Activated naive CD4-positive, alpha-beta T cell treated with anti-CD3 and anti-CD28 coated beads for 36 hours (primary cell): ENCODE results near the gene ADH5. TPM values are rescaled to one million over a fixed set of nuclear protein-coding genes. Genes with fewer than 3 reads are reported as not detected.
A peak's percentile ranks its signal among the peaks of the same experiment; 100 is the strongest.
"Not testable (repeated sequence)": the region's sequence is repeated elsewhere in the genome, so short reads cannot be mapped to it uniquely, and the experiment has no call there.

ENCODE experiments used
- CTCF ChIA-PET: fragments of 350-600 bp; sonication (Branson Sonifier 250); formaldehyde crosslinking; loops from one replicate; lab custom pipeline; 2021; ENCODE audit warnings: antibody characterized with exemption; lab: Charles Lee
- DNase-seq: peaks from one replicate; pipeline ENCODE4 v3.0.0-alpha.2; 2020
- H3K27ac Mint-ChIP-seq: one replicate; pipeline ENCODE4 v1.8.0; 2021; ENCODE audit warnings: mild to moderate bottlenecking, mixed read lengths
- H3K27me3 Mint-ChIP-seq: one replicate; pipeline ENCODE4 v1.8.0; 2021; ENCODE audit warnings: low read depth, mixed read lengths
- H3K36me3 Mint-ChIP-seq: one replicate; pipeline ENCODE4 v1.8.0; 2021; ENCODE audit warnings: low read depth, mixed read lengths
- H3K4me1 Mint-ChIP-seq: one replicate; pipeline ENCODE4 v1.8.0; 2021; ENCODE audit warnings: low read depth, mixed read lengths
- H3K4me3 Mint-ChIP-seq: one replicate; pipeline ENCODE4 v1.8.0; 2021; ENCODE audit warnings: mild to moderate bottlenecking, moderate library complexity, mixed read lengths
- H3K9me3 Mint-ChIP-seq: one replicate; pipeline ENCODE4 v1.8.0; 2021; ENCODE audit warnings: mixed read lengths
- intact Hi-C: fragments of 100-400 bp; cut with micrococcal nuclease; formaldehyde crosslinking; loops from one replicate; pipeline ENCODE4 v1.15.1; 2023
- total RNA-seq, 2 experiments: library from RNA; stranded (reverse); gene quantifications; one replicate each; pipeline ENCODE4 v1.2.3, GENCODE V29; 2021

The ADH5 gene
- total RNA-seq, result 10 to 100 TPM; 94.3 to 99.9 TPM

DNA sequence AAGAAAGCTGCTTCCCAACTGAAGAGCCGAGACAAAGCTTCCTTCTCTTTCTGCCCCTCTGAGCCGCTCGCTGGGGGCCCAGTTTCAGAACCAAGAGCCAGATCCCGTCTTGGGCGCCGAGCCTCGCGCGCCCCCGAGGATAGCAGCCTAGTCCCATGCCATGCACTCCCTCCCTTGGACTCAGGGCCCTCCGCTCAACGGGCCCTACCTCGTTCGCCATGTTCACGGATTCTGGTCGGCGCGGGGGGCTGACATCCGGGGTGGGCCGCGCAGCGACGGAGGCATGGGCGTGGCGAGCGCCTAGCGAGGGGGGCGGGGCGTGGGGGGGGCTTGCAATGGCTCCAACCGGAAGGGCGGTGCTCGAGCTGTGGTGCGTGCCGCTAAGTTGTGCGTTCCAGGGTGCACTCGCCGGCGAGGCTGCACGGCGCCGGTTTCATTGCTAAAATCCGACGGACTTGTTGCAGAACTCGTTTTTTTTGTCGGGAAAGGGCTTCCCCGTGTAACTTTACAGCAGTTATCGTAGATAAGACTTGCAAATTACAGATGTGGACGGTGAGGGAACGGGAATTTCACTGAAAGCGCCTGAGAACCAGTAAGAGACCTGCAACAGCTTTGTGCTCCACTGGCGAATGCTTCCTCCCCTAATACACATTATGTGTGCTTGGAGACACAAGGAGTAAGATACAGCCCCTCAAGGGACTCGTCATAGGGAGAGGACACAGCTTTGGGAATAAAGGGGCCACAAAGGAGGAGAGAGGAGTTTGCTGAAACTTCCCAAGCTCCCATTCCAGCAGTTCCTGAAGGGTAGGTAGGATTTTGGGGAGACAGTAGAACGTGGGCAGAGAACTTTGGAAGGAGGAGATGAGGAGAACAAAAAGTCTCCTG is at the start of gene ADH5:
Gene ADH5, minus strand, starts transcription at position 308 of the 885 bp plus-strand sequence. Its CDS starts 88 bp downstream, at position 220.
- Mint-ChIP-seq H3K9me3 (peaks cover 2% of the 10 kb centered on the region), H3K4me3 (peak within 1 kb of the TSS; percentile 96), H3K27me3 (no peaks in the 10 kb centered on the region), H3K27ac (peak within 1 kb of the TSS; percentile 95), H3K36me3 (peaks cover 4% of the 10 kb centered on the region), H3K4me1 (peaks cover 32% of the 10 kb centered on the region)
- intact Hi-C loops, result loop anchor here (1.0 to 5.0 kb wide), 11 partner anchors 32 to 945 kb away; partner anchors contain the start of genes METAP1, RAP1GDS1, STPG2 and TRMT10A
- peak; percentile 92 for DNase-seq
- CTCF ChIA-PET, result interaction anchor here (0.7 to 2.2 kb wide), 6 partner anchors 32 to 946 kb away, joined by 3 to 8 read pairs (median 4); partner anchors contain the start of genes METAP1 and STPG2

DNA sequence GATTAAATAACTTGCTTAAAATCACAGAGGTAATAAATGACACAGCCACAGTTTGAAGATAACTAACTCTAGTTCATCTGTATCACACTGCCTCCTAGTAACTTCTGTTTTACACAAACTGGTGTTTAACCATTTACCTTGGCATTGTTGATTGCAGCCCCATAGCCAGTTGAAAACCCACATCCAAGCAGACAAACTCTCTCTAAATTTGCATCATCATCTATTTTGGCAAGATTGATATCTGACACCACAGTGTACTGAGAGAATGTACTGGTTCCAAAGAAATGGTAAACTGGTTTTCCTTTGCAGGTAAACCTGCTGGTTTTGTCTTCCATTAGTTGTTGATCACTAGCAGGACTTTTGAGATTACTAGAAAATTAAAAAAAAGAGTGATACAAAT is 47.7 kb upstream of the ADH5 start:
- Mint-ChIP-seq H3K36me3 (no peaks in the 10 kb centered on the region), H3K4me1 (no peaks in the 10 kb centered on the region), H3K4me3 (no peak overlapping the region), H3K27me3 (no peaks in the 10 kb centered on the region), H3K27ac (no peak overlapping the region), H3K9me3 (no peaks in the 10 kb centered on the region)
- DNase-seq, result no peak
- CTCF ChIA-PET, result no interaction called here
- intact Hi-C loops, result no loop called here

GRCh38 chr4:99135541-99136162 is 47.1 kb upstream of the ADH5 start:
- DNase-seq, result no peak
- H3K36me3 Mint-ChIP-seq, result no peaks in the 10 kb centered on the region
- H3K4me3 Mint-ChIP-seq, result no peak overlapping the region
- no peak overlapping the region for H3K27ac Mint-ChIP-seq
- H3K27me3 Mint-ChIP-seq, result no peaks in the 10 kb centered on the region
- H3K4me1 Mint-ChIP-seq, result no peaks in the 10 kb centered on the region
- CTCF ChIA-PET, result no interaction called here
- H3K9me3 Mint-ChIP-seq, result no peaks in the 10 kb centered on the region
- intact Hi-C loops, result no loop called here

DNA sequence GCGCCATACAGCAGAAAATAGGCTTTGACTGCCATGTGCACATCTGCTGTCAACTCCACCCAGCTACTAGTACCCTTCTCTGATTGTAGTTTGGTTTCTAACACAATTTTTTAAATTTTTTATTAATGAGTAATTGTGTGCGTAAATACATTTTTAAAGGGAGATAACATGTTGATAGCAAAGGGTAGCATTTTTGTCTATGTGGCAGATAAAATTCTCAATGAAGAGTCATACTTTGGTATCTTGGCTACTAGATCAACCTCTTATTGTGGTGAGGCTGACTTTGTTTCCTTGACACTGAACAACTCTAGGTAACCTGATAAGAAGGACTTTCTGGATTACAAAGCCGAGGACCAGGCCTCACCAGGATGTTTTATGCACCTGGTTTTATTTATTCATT is 46.0 kb upstream of the ADH5 start:
- Mint-ChIP-seq H3K27me3 (no peaks in the 10 kb centered on the region), H3K9me3 (no peaks in the 10 kb centered on the region), H3K27ac (no peak overlapping the region), H3K36me3 (peaks cover 1% of the 10 kb centered on the region), H3K4me1 (no peaks in the 10 kb centered on the region), H3K4me3 (no peak overlapping the region)
- CTCF ChIA-PET, result no interaction called here
- no peak for DNase-seq
- intact Hi-C loops, result no loop called here

DNA sequence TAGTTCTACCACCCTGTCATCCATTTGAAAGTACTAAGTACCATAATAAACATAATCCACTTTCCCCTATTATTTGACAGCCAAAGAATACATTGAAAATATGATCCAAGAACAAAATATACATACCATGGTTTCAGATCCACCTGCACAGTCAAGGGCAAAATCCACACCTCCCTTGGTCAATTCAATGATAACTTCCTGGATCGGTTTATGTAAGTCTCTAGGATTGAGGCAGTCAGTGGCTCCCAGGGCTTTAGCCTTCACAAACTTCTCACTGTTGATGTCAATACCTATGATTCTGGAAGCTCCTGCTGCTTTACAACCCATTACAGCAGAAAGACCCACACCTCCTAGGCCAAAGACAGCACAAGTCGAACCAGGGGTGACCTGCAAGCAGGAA is 42.8 kb upstream of the ADH5 start:
- peaks cover 2% of the 10 kb centered on the region for H3K9me3 Mint-ChIP-seq
- H3K27me3 Mint-ChIP-seq, result no peaks in the 10 kb centered on the region
- H3K4me3 Mint-ChIP-seq, result no peak overlapping the region
- intact Hi-C loops, result no loop called here
- no peaks in the 10 kb centered on the region for H3K4me1 Mint-ChIP-seq
- H3K27ac Mint-ChIP-seq, result no peak overlapping the region
- DNase-seq, result no peak
- CTCF ChIA-PET, result no interaction called here
- H3K36me3 Mint-ChIP-seq, result peaks cover 1% of the 10 kb centered on the region

GRCh38 chr4:99126376-99126775 is 37.8 kb upstream of the ADH5 start:
- no peaks in the 10 kb centered on the region for H3K27me3 Mint-ChIP-seq
- H3K27ac Mint-ChIP-seq, result no peak overlapping the region
- intact Hi-C loops, result no loop called here
- no peak overlapping the region for H3K4me3 Mint-ChIP-seq
- no peak for DNase-seq
- CTCF ChIA-PET, result interaction anchor here (0.9 kb wide), 1 partner anchor 279 kb away, joined by 3 read pairs; no protein-coding TSS in a partner anchor
- peaks cover 2% of the 10 kb centered on the region for H3K9me3 Mint-ChIP-seq
- peaks cover 1% of the 10 kb centered on the region for H3K36me3 Mint-ChIP-seq
- H3K4me1 Mint-ChIP-seq, result no peaks in the 10 kb centered on the region

- CTCF ChIA-PET, result interaction anchor here (0.6 to 1.6 kb wide), 2 partner anchors 165 to 284 kb away, joined by 5 read pairs; no protein-coding TSS in a partner anchor
- intact Hi-C loops, result no loop called here
- H3K4me3 Mint-ChIP-seq, result no peak overlapping the region
- H3K9me3 Mint-ChIP-seq, result no peaks in the 10 kb centered on the region
- H3K4me1 Mint-ChIP-seq, result no peaks in the 10 kb centered on the region
- H3K36me3 Mint-ChIP-seq, result no peaks in the 10 kb centered on the region
- DNase-seq, result no peak
- no peaks in the 10 kb centered on the region for H3K27me3 Mint-ChIP-seq
- no peak overlapping the region for H3K27ac Mint-ChIP-seq
Observed at GRCh38 chr4:99121008-99121407, 32.4 kb upstream of the ADH5 start.

GRCh38 chr4:99120501-99120900 is 31.9 kb upstream of the ADH5 start:
- Mint-ChIP-seq H3K36me3 (no peaks in the 10 kb centered on the region), H3K27ac (no peak overlapping the region), H3K4me1 (no peaks in the 10 kb centered on the region), H3K9me3 (no peaks in the 10 kb centered on the region), H3K4me3 (no peak overlapping the region), H3K27me3 (no peaks in the 10 kb centered on the region)
- no peak for DNase-seq
- intact Hi-C loops, result no loop called here
- CTCF ChIA-PET, result interaction anchor here (0.6 to 1.6 kb wide), 3 partner anchors 281 to 346 kb away, joined by 3 to 5 read pairs (median 4); no protein-coding TSS in a partner anchor

DNA sequence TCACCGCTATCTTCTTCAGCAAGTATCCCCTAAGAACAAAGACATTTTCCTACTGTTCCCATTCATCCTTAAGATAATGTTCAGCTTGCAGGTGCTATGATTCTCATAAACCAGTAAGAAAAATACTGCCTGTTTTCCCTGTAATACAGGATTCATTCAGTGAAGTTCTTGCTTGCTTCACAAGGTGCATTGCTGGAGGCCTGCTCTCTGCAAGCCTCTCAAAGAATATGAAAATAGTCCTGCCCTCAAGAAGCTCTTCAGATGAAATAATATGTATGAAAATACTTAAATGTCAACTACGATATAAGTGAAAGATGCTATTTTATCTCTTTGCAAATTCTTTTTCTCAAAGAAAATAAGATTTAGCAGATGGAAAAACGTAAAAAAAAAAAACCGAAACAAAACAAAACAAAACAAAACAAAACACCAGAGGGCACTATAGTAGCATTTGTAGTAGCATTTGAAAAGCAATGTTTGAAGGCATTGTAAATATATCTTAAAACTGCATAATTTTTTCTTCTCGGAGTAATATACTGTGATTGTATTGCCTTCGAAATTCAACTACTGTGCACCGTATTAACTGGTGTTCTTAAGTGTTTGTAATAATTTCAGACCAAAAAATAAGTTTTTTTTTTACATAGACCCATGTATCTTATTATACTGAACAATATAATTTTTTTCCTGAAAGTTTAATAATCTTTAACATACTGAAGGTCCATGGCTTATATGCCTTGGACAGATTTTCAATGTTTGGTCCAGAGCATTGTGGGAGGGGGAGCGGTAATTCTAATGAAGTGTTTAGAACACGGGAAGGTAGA is 29.5 kb upstream of the ADH5 start:
- CTCF ChIA-PET, result interaction anchor here (0.7 to 2.0 kb wide), 6 partner anchors 15 to 1624 kb away, joined by 3 to 9 read pairs (median 4); no protein-coding TSS in a partner anchor
- no peaks in the 10 kb centered on the region for H3K9me3 Mint-ChIP-seq
- H3K4me3 Mint-ChIP-seq, result no peak overlapping the region
- DNase-seq, result no peak
- intact Hi-C loops, result loop anchor here (1.0 to 5.0 kb wide), 3 partner anchors 287 to 689 kb away; no protein-coding TSS in a partner anchor
- H3K27ac Mint-ChIP-seq, result no peak overlapping the region
- H3K27me3 Mint-ChIP-seq, result no peaks in the 10 kb centered on the region
- H3K36me3 Mint-ChIP-seq, result no peaks in the 10 kb centered on the region
- H3K4me1 Mint-ChIP-seq, result no peaks in the 10 kb centered on the region

- H3K36me3 Mint-ChIP-seq, H3K27ac Mint-ChIP-seq, H3K27me3 Mint-ChIP-seq, H3K4me3 Mint-ChIP-seq, H3K4me1 Mint-ChIP-seq, DNase-seq, H3K9me3 Mint-ChIP-seq: not testable (repeated sequence)
- intact Hi-C loops, result loop anchor here (5.0 kb wide), 1 partner anchor 690 kb away; no protein-coding TSS in a partner anchor
- CTCF ChIA-PET, result interaction anchor here (0.7 to 2.0 kb wide), 6 partner anchors 14 to 1625 kb away, joined by 3 to 9 read pairs (median 4); no protein-coding TSS in a partner anchor
Observed at GRCh38 chr4:99117122-99117841, 28.7 kb upstream of the ADH5 start.

- H3K9me3 Mint-ChIP-seq, H3K4me3 Mint-ChIP-seq, intact Hi-C loops, DNase-seq, H3K4me1 Mint-ChIP-seq, CTCF ChIA-PET, H3K36me3 Mint-ChIP-seq, H3K27me3 Mint-ChIP-seq, H3K27ac Mint-ChIP-seq: not testable (repeated sequence)
Observed at GRCh38 chr4:99109286-99109685, 20.7 kb upstream of the ADH5 start.
